Fibroblast of lung (primary cell): ENCODE measurements around the gene TYW1. TPM values are rescaled to one million over a fixed set of nuclear protein-coding genes. Genes with fewer than 3 reads are reported as not detected.
A peak's percentile ranks its signal among the peaks of the same experiment; 100 is the strongest.
"Not testable (repeated sequence)": the region's sequence is repeated elsewhere in the genome, so short reads cannot be mapped to it uniquely, and the experiment has no call there.

Source experiments
- DNase-seq, 2 donors: peaks; one replicate each; pipeline versions ENCODE4 v3.0.0 to v3.0.0-alpha.2; 2010; ENCODE audit warnings: low read depth in 2 of 2
- H2AFZ ChIP-seq: 2 replicates; pipeline ENCODE4 v1.5.1; 2012; ENCODE audit warnings: low read length, control low read depth, inconsistent platforms
- H3K27ac ChIP-seq: 2 replicates; pipeline ENCODE4 v1.5.1; 2011; ENCODE audit warnings: low read length, control low read depth; ENCODE audit not compliant: insufficient read depth
- H3K27me3 ChIP-seq: 2 replicates; pipeline ENCODE4 v1.5.1; 2011; ENCODE audit warnings: mild to moderate bottlenecking, low read length; ENCODE audit not compliant: control insufficient read depth, insufficient read depth
- H3K36me3 ChIP-seq: 2 replicates; pipeline ENCODE4 v1.5.1; 2011; ENCODE audit warnings: low read length; ENCODE audit not compliant: control insufficient read depth, insufficient read depth
- H3K4me1 ChIP-seq: 2 replicates; pipeline ENCODE4 v1.5.1; 2011; ENCODE audit warnings: low read length; ENCODE audit not compliant: control insufficient read depth, insufficient read depth; ENCODE audit errors: extremely low read depth
- H3K4me2 ChIP-seq: 2 replicates; pipeline ENCODE4 v1.5.1; 2011; ENCODE audit warnings: low read length, control low read depth; ENCODE audit not compliant: insufficient read depth; ENCODE audit errors: extremely low read depth
- H3K4me3 ChIP-seq, 4 experiments: fragments of 200-600 bp in 1 of 4; sonication (generic) in 1 of 4; replicated peaks in 1 of 4; 2 replicates each; pipeline ENCODE4 v1.5.1; 2011 to 2016; ENCODE audit warnings: low read length in 4 of 4, low read depth in 3 of 4, mild to moderate bottlenecking in 3 of 4, control low read depth in 2 of 4, inconsistent platforms in 1 of 4, mixed read lengths in 1 of 4; ENCODE audit not compliant: insufficient read depth in 1 of 4; ENCODE audit errors: control extremely low read depth in 1 of 4
- H3K79me2 ChIP-seq: 2 replicates; pipeline ENCODE4 v1.5.1; 2012; ENCODE audit warnings: mild to moderate bottlenecking, low read length, inconsistent platforms; ENCODE audit not compliant: control insufficient read depth, insufficient read depth
- H3K9ac ChIP-seq: 2 replicates; pipeline ENCODE4 v1.5.1; 2011; ENCODE audit warnings: mild to moderate bottlenecking, low read length, control low read depth; ENCODE audit not compliant: insufficient read depth
- H3K9me3 ChIP-seq: 2 replicates; pipeline ENCODE4 v1.5.1; 2012; ENCODE audit warnings: low read depth, low read length; ENCODE audit not compliant: control insufficient read depth, insufficient read depth
- H4K20me1 ChIP-seq: 2 replicates; pipeline ENCODE4 v1.5.1; 2011; ENCODE audit warnings: low read length; ENCODE audit not compliant: control insufficient read depth, insufficient read depth; ENCODE audit errors: extremely low read depth
- CTCF ChIP-seq, 2 donors: IDR thresholded peaks in 1 of 2; conservative IDR thresholded peaks in 1 of 2; 1 replicate in 1 of 2; 2 replicates in 1 of 2; pipeline ENCODE4 v1.5.1; 2011 to 2012; ENCODE audit warnings: low read length in 2 of 2, control low read depth in 1 of 2, inconsistent platforms in 1 of 2, low read depth in 1 of 2, mild to moderate bottlenecking in 1 of 2
- EZH2 ChIP-seq: IDR thresholded peaks from 2 replicates; pipeline ENCODE4 v1.5.1; 2012; ENCODE audit warnings: low read length, control low read depth, mild to moderate bottlenecking; ENCODE audit errors: missing control alignments
- polyA plus RNA-seq, 2 donors: library from polyadenylated mRNA; depleted of rRNA in 1 of 2; stranded (reverse) in 1 of 2; unstranded in 1 of 2; fragments of >200 nt; gene quantifications; 2 replicates each; pipeline ENCODE4 v1.2.1, GENCODE V29; 2011 to 2012; ENCODE audit warnings: missing spikeins in 1 of 2
- total RNA-seq: library from RNA; depleted of rRNA; stranded (reverse); fragments of >200 nt; gene quantifications from 2 replicates; pipeline ENCODE4 v1.2.1, GENCODE V29; 2014

Gene TYW1
- total and polyA plus RNA-seq, 2 donors (not counting 1 experiment from before 2014, with no cell fraction given): 16.7 to 25.1 TPM

GRCh38 chr7:67040832-67041231 is 44.2 kb downstream of the TYW1 start:
- not testable (repeated sequence) for H3K27ac ChIP-seq, DNase-seq, H4K20me1 ChIP-seq, H3K9ac ChIP-seq, H3K9me3 ChIP-seq, H3K4me3 ChIP-seq, H3K4me2 ChIP-seq, H3K27me3 ChIP-seq, H2AFZ ChIP-seq, H3K36me3 ChIP-seq, H3K4me1 ChIP-seq, H3K79me2 ChIP-seq
- peak; percentile 6 to 31 for TF ChIP-seq CTCF (conservative IDR thresholded peaks at IDR 0.05 in 1 of 2, IDR thresholded peaks at IDR 0.05 in 1 of 2; ENCODE audit: low read depth in 1 of 2, low read length in 2 of 2)

GRCh38 chr7:67042781-67043558 is 46.3 kb downstream of the TYW1 start:
- H3K9ac ChIP-seq: not testable (repeated sequence)

GRCh38 chr7:67043559-67043930 is 46.9 kb downstream of the TYW1 start:
- H3K27ac ChIP-seq, H3K27me3 ChIP-seq, H3K9me3 ChIP-seq, H4K20me1 ChIP-seq, H3K36me3 ChIP-seq, H3K79me2 ChIP-seq, H2AFZ ChIP-seq, H3K4me3 ChIP-seq, H3K4me1 ChIP-seq, H3K4me2 ChIP-seq, H3K9ac ChIP-seq: not testable (repeated sequence)
- DNase-seq: peak in 1 of 2 donors; percentile 13

More at GRCh38 chr7:67042781-67043558, 46.3 kb downstream of the TYW1 start:
- not testable (repeated sequence) for H3K4me2 ChIP-seq, H3K4me1 ChIP-seq, H3K79me2 ChIP-seq, H2AFZ ChIP-seq, H3K36me3 ChIP-seq, H3K27ac ChIP-seq, H3K9me3 ChIP-seq, H3K4me3 ChIP-seq, H3K27me3 ChIP-seq, H4K20me1 ChIP-seq
- peak; percentile 76 to 78 for DNase-seq

- Histone ChIP-seq H3K27ac (no peak overlapping the region), H3K9ac (no peak overlapping the region), H3K4me3 (no peak overlapping the region), H3K4me1 (peaks cover 3% of the 10 kb centered on the region), H3K79me2 (no peaks in the 10 kb centered on the region), H3K36me3 (no peaks in the 10 kb centered on the region), H2AFZ (no peak overlapping the region), H3K4me2 (no peak overlapping the region), H3K27me3 (no peaks in the 10 kb centered on the region), H4K20me1 (no peaks in the 10 kb centered on the region), H3K9me3 (no peaks in the 10 kb centered on the region)
- no peak for TF ChIP-seq EZH2
- TF ChIP-seq CTCF (conservative IDR thresholded peaks at IDR 0.05 in 1 of 2, IDR thresholded peaks at IDR 0.05 in 1 of 2; ENCODE audit: low read depth in 1 of 2, low read length in 2 of 2): no peak
- no peak for DNase-seq
Observed at GRCh38 chr7:67045496-67045995, 48.9 kb downstream of the TYW1 start.

GRCh38 chr7:67046819-67047218 is 50.2 kb downstream of the TYW1 start:
- H3K79me2 ChIP-seq, H2AFZ ChIP-seq, H3K4me3 ChIP-seq, H3K27ac ChIP-seq, DNase-seq, H3K4me2 ChIP-seq, H3K9me3 ChIP-seq, H3K27me3 ChIP-seq, H4K20me1 ChIP-seq, H3K36me3 ChIP-seq, H3K4me1 ChIP-seq, H3K9ac ChIP-seq: not testable (repeated sequence)
